Measurements from ENCODE around the gene BORCS5. TPM values are rescaled to one million over a fixed set of nuclear protein-coding genes. Genes with fewer than 3 reads are reported as not detected.
"Not testable (repeated sequence)": the region's sequence is repeated elsewhere in the genome, so short reads cannot be mapped to it uniquely, and the experiment has no call there.

Gene BORCS5
- total RNA-seq, 5 donors from 2014 or later (not counting 1 experiment from before 2014, with no cell fraction given), result 18.0 to 34.0 (median 25.5) TPM

- ATAC-seq (replicated peaks in 1 of 4) (no peak), DNase-seq (no peak)
- Mint-ChIP-seq H3K36me3 (peaks cover 35% of the 10 kb centered on the region), H3K9me3 (no peaks in the 10 kb centered on the region), H3K4me3 (no peak overlapping the region), H3K4me1 (peaks cover 12 to 39% (median 36%) of the 10 kb centered on the region in 3 donors), H3K27ac (peak overlapping the region in 1 of 2 donors; percentile 48), H3K27me3 (no peaks in the 10 kb centered on the region)
- no peaks in the 10 kb centered on the region for H3K27me3 ChIP-seq (replicated peaks in 1 of 2; ENCODE audit: control insufficient read depth in 2 of 2, extremely low read depth in 1 of 2, insufficient read depth in 2 of 2, low read length in 1 of 2)
- no peak overlapping the region for H3K4me3 ChIP-seq (ENCODE audit: control insufficient read depth in 1 of 2, extremely low read depth in 1 of 2, low read length in 1 of 2)
- ChIA-PET POLR2A (no interaction called here), CTCF (no interaction called here)
- no peaks in the 10 kb centered on the region for H3K4me1 ChIP-seq (ENCODE audit: control insufficient read depth in 1 of 2, extremely low read depth in 1 of 2, insufficient read depth in 2 of 2, low read length in 2 of 2)
- WGBS (ENCODE audit: insufficient coverage), result no CpG with 5 or more reads among the region's 1 CpG
- peaks cover 0 to 7% of the 10 kb centered on the region in 2 donors for H3K36me3 ChIP-seq (ENCODE audit: control insufficient read depth in 2 of 2, extremely low read depth in 1 of 2, insufficient read depth in 1 of 2, low read length in 1 of 2)
- H3K9me3 ChIP-seq, result no peaks in the 10 kb centered on the region
- no peak overlapping the region for H3K27ac ChIP-seq (ENCODE audit: low read length)
These were observed 138.7 kb downstream of the BORCS5 start for GRCh38 chr12:12495536-12495935.

- no peaks in the 10 kb centered on the region for H3K27me3 Mint-ChIP-seq
- Histone ChIP-seq H3K27ac (ENCODE audit: low read length) (no peak overlapping the region), H3K4me3 (ENCODE audit: control insufficient read depth in 1 of 2, extremely low read depth in 1 of 2, low read length in 1 of 2) (no peak overlapping the region), H3K27me3 (replicated peaks in 1 of 2; ENCODE audit: control insufficient read depth in 2 of 2, extremely low read depth in 1 of 2, insufficient read depth in 2 of 2, low read length in 1 of 2) (no peaks in the 10 kb centered on the region), H3K9me3 (no peaks in the 10 kb centered on the region), H3K4me1 (ENCODE audit: control insufficient read depth in 1 of 2, extremely low read depth in 1 of 2, insufficient read depth in 2 of 2, low read length in 2 of 2) (peaks cover 0 to 15% of the 10 kb centered on the region in 2 experiments), H3K36me3 (ENCODE audit: control insufficient read depth in 2 of 2, extremely low read depth in 1 of 2, insufficient read depth in 1 of 2, low read length in 1 of 2) (peaks cover 0 to 10% of the 10 kb centered on the region in 2 donors)
- no peak overlapping the region for H3K27ac Mint-ChIP-seq
- H3K9me3 Mint-ChIP-seq, result no peaks in the 10 kb centered on the region
- ChIA-PET CTCF (no interaction called here), POLR2A (interaction anchor here (0.6 to 0.8 kb wide), 2 partner anchors 15 to 53 kb away, joined by 3 to 4 read pairs; no protein-coding TSS in a partner anchor)
- H3K36me3 Mint-ChIP-seq, result peaks cover 48% of the 10 kb centered on the region
- no peak overlapping the region for H3K4me3 Mint-ChIP-seq
- DNase-seq (no peak), ATAC-seq (replicated peaks in 1 of 4) (no peak)
- WGBS (ENCODE audit: insufficient coverage), result no CpG with 5 or more reads among the region's 4 CpGs
- H3K4me1 Mint-ChIP-seq, result peaks cover 13 to 61% (median 56%) of the 10 kb centered on the region in 3 donors
These were observed 141.3 kb downstream of the BORCS5 start for GRCh38 chr12:12498210-12498609.

GRCh38 chr12:12499909-12500604 is 143.2 kb downstream of the BORCS5 start:
- Histone ChIP-seq H3K27me3 (replicated peaks in 1 of 2; ENCODE audit: control insufficient read depth in 2 of 2, extremely low read depth in 1 of 2, insufficient read depth in 2 of 2, low read length in 1 of 2) (no peaks in the 10 kb centered on the region), H3K27ac (ENCODE audit: low read length) (no peak overlapping the region), H3K36me3 (ENCODE audit: control insufficient read depth in 2 of 2, extremely low read depth in 1 of 2, insufficient read depth in 1 of 2, low read length in 1 of 2) (peaks cover 0 to 10% of the 10 kb centered on the region in 2 donors), H3K4me3 (ENCODE audit: control insufficient read depth in 1 of 2, extremely low read depth in 1 of 2, low read length in 1 of 2) (no peak overlapping the region), H3K4me1 (ENCODE audit: control insufficient read depth in 1 of 2, extremely low read depth in 1 of 2, insufficient read depth in 2 of 2, low read length in 2 of 2) (peaks cover 0 to 22% of the 10 kb centered on the region in 2 experiments), H3K9me3 (no peaks in the 10 kb centered on the region)
- 100% methylated on average over 2 of the region's 5 CpGs for WGBS (ENCODE audit: insufficient coverage)
- Mint-ChIP-seq H3K36me3 (peaks cover 49% of the 10 kb centered on the region), H3K27ac (peak overlapping the region; percentile 20 to 64), H3K4me3 (no peak overlapping the region), H3K9me3 (no peaks in the 10 kb centered on the region), H3K4me1 (peaks cover 20 to 73% (median 67%) of the 10 kb centered on the region in 3 donors), H3K27me3 (no peaks in the 10 kb centered on the region)
- POLR2A ChIA-PET, result interaction anchor here in 1 of 2 donors (0.6 kb wide), 1 partner anchor 131 kb away, joined by 4 read pairs; no protein-coding TSS in a partner anchor
- CTCF ChIA-PET, result interaction anchor here (1.0 to 1.1 kb wide), 2 partner anchors 12 to 58 kb away, joined by 3 to 4 read pairs; no protein-coding TSS in a partner anchor
- ATAC-seq (replicated peaks in 1 of 4) (no peak), DNase-seq (no peak)

GRCh38 chr12:12501121-12501520 is 144.2 kb downstream of the BORCS5 start:
- H3K4me1 Mint-ChIP-seq, result peaks cover 26 to 73% (median 68%) of the 10 kb centered on the region in 3 donors

GRCh38 chr12:12502130-12502814 is 145.4 kb downstream of the BORCS5 start:
- H3K27ac Mint-ChIP-seq, result peak overlapping the region; percentile 93 to 94

More at GRCh38 chr12:12501121-12501520, 144.2 kb downstream of the BORCS5 start:
- peak overlapping the region in 1 of 3 donors; percentile 24 for H3K4me3 Mint-ChIP-seq
- peaks cover 44% of the 10 kb centered on the region for H3K36me3 Mint-ChIP-seq
- H3K4me3 ChIP-seq (ENCODE audit: control insufficient read depth in 1 of 2, extremely low read depth in 1 of 2, low read length in 1 of 2), result no peak overlapping the region
- peak overlapping the region; percentile 59 to 62 for H3K27ac Mint-ChIP-seq
- H3K36me3 ChIP-seq (ENCODE audit: control insufficient read depth in 2 of 2, extremely low read depth in 1 of 2, insufficient read depth in 1 of 2, low read length in 1 of 2), result peaks cover 0 to 10% of the 10 kb centered on the region in 2 donors
- H3K27me3 Mint-ChIP-seq, result no peaks in the 10 kb centered on the region
- POLR2A ChIA-PET, result no interaction called here
- H3K4me1 ChIP-seq (ENCODE audit: control insufficient read depth in 1 of 2, extremely low read depth in 1 of 2, insufficient read depth in 2 of 2, low read length in 2 of 2), result peaks cover 0 to 22% of the 10 kb centered on the region in 2 experiments
- CTCF ChIA-PET, result interaction anchor here in 1 of 2 donors (1.1 kb wide), 1 partner anchor 59 kb away, joined by 4 read pairs; no protein-coding TSS in a partner anchor
- DNase-seq (no peak), ATAC-seq (replicated peaks in 1 of 4) (no peak)
- 40% methylated on average over 1 of the region's 3 CpGs for WGBS (ENCODE audit: insufficient coverage)
- H3K9me3 ChIP-seq, result no peaks in the 10 kb centered on the region
- no peaks in the 10 kb centered on the region for H3K27me3 ChIP-seq (replicated peaks in 1 of 2; ENCODE audit: control insufficient read depth in 2 of 2, extremely low read depth in 1 of 2, insufficient read depth in 2 of 2, low read length in 1 of 2)
- H3K9me3 Mint-ChIP-seq, result no peaks in the 10 kb centered on the region
- peak overlapping the region; percentile 39 for H3K27ac ChIP-seq (ENCODE audit: low read length)

GRCh38 chr12:12502815-12503151 is 145.9 kb downstream of the BORCS5 start:
- 76% methylated on average over 5 of the region's 5 CpGs for WGBS (ENCODE audit: insufficient coverage)
- H3K4me3 Mint-ChIP-seq, result peak overlapping the region; percentile 18 to 73 (median 60)
- H3K36me3 Mint-ChIP-seq, result peaks cover 47% of the 10 kb centered on the region
- H3K9me3 Mint-ChIP-seq, result no peaks in the 10 kb centered on the region
- Histone ChIP-seq H3K27ac (ENCODE audit: low read length) (peak overlapping the region; percentile 67), H3K4me1 (ENCODE audit: control insufficient read depth in 1 of 2, extremely low read depth in 1 of 2, insufficient read depth in 2 of 2, low read length in 2 of 2) (peaks cover 0 to 22% of the 10 kb centered on the region in 2 experiments), H3K9me3 (no peaks in the 10 kb centered on the region), H3K27me3 (replicated peaks in 1 of 2; ENCODE audit: control insufficient read depth in 2 of 2, extremely low read depth in 1 of 2, insufficient read depth in 2 of 2, low read length in 1 of 2) (no peaks in the 10 kb centered on the region), H3K4me3 (ENCODE audit: control insufficient read depth in 1 of 2, extremely low read depth in 1 of 2, low read length in 1 of 2) (peak overlapping the region in 1 of 2 donors; percentile 14), H3K36me3 (ENCODE audit: control insufficient read depth in 2 of 2, extremely low read depth in 1 of 2, insufficient read depth in 1 of 2, low read length in 1 of 2) (peaks cover 0 to 10% of the 10 kb centered on the region in 2 donors)
- CTCF ChIA-PET, result interaction anchor here (0.6 to 2.3 kb wide), 12 partner anchors 20 to 234 kb away, joined by 3 to 23 read pairs (median 5); no protein-coding TSS in a partner anchor
- H3K4me1 Mint-ChIP-seq, result peaks cover 37 to 73% (median 65%) of the 10 kb centered on the region in 3 donors
- POLR2A ChIA-PET, result interaction anchor here in 1 of 2 donors (0.6 to 1.5 kb wide), 6 partner anchors 21 to 126 kb away, joined by 3 to 9 read pairs (median 4); no protein-coding TSS in a partner anchor
- ATAC-seq (replicated peaks in 1 of 4), result peak in 2 of 4 experiments; percentile 62 to 72
- H3K27ac Mint-ChIP-seq, result peak overlapping the region; percentile 93 to 94
- DNase-seq, result peak in 3 of 35 experiments; percentile 13 to 46 (median 15)
- no peaks in the 10 kb centered on the region for H3K27me3 Mint-ChIP-seq

More at GRCh38 chr12:12502130-12502814, 145.4 kb downstream of the BORCS5 start:
- DNase-seq (peak in 2 of 35 experiments; percentile 4 to 11), ATAC-seq (replicated peaks in 1 of 4) (peak in 1 of 4 experiments; percentile 43)
- POLR2A ChIA-PET, result interaction anchor here in 1 of 2 donors (0.6 to 0.7 kb wide), 2 partner anchors 20 to 94 kb away, joined by 5 to 9 read pairs; no protein-coding TSS in a partner anchor
- Mint-ChIP-seq H3K36me3 (peaks cover 48% of the 10 kb centered on the region), H3K4me1 (peaks cover 37 to 74% (median 67%) of the 10 kb centered on the region in 3 donors), H3K4me3 (peak overlapping the region; percentile 18 to 73 (median 60))
- Histone ChIP-seq H3K4me3 (ENCODE audit: control insufficient read depth in 1 of 2, extremely low read depth in 1 of 2, low read length in 1 of 2) (peak overlapping the region in 1 of 2 donors; percentile 14), H3K27ac (ENCODE audit: low read length) (peak overlapping the region; percentile 67), H3K4me1 (ENCODE audit: control insufficient read depth in 1 of 2, extremely low read depth in 1 of 2, insufficient read depth in 2 of 2, low read length in 2 of 2) (peaks cover 0 to 22% of the 10 kb centered on the region in 2 experiments)
- H3K36me3 ChIP-seq (ENCODE audit: control insufficient read depth in 2 of 2, extremely low read depth in 1 of 2, insufficient read depth in 1 of 2, low read length in 1 of 2); H3K9me3 Mint-ChIP-seq; H3K27me3 Mint-ChIP-seq; H3K27me3 ChIP-seq (replicated peaks in 1 of 2; ENCODE audit: control insufficient read depth in 2 of 2, extremely low read depth in 1 of 2, insufficient read depth in 2 of 2, low read length in 1 of 2); H3K9me3 ChIP-seq: not testable (repeated sequence)
- no CpG with 5 or more reads among the region's 7 CpGs for WGBS (ENCODE audit: insufficient coverage)
- CTCF ChIA-PET, result interaction anchor here (0.6 to 2.3 kb wide), 10 partner anchors 21 to 886 kb away, joined by 3 to 23 read pairs (median 3); no protein-coding TSS in a partner anchor
